Loucy (cell line): ENCODE data around the gene TTC7B.

ENCODE experiments used
- EZH2phosphoT487 ChIP-seq: fragments of 200-600 bp; IDR thresholded peaks from 2 replicates; pipeline ENCODE4 v1.6.1; 2018; ENCODE audit warnings: antibody characterized with exemption, mild to moderate bottlenecking, moderate library complexity, borderline replicate concordance
- TF ChIP-seq, protein P1 (sequence below): fragments of 200-600 bp; sonication (generic); conservative IDR thresholded peaks from 2 replicates; pipeline ENCODE4 v1.5.1; 2014; ENCODE audit warnings: mild to moderate bottlenecking, antibody characterized with exemption, low read length

DNA sequence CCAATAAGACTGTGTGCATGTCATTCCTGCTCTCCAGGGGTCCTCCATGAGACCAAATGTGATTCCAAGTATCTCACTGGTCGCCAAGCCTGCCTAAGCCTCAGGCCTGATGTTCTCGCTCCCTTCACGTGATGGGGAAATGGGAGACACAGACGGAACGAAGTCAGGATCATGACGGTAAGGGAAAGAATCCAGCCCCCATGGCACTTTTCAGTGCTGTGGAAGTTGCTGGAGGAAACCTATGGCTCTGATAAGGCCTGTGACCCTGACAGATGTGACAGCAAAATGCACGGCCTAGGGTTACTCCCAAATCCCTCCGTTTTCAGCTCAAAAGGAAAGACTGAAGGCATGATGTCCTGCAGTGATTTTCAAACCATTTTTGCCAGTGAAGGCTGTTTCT is 234.5 kb downstream of the TTC7B start:
- TF ChIP-seq EZH2phosphoT487, result no peak
- TF ChIP-seq, protein P1, sequence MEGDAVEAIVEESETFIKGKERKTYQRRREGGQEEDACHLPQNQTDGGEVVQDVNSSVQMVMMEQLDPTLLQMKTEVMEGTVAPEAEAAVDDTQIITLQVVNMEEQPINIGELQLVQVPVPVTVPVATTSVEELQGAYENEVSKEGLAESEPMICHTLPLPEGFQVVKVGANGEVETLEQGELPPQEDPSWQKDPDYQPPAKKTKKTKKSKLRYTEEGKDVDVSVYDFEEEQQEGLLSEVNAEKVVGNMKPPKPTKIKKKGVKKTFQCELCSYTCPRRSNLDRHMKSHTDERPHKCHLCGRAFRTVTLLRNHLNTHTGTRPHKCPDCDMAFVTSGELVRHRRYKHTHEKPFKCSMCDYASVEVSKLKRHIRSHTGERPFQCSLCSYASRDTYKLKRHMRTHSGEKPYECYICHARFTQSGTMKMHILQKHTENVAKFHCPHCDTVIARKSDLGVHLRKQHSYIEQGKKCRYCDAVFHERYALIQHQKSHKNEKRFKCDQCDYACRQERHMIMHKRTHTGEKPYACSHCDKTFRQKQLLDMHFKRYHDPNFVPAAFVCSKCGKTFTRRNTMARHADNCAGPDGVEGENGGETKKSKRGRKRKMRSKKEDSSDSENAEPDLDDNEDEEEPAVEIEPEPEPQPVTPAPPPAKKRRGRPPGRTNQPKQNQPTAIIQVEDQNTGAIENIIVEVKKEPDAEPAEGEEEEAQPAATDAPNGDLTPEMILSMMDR, result no peak
